Mucosa of stomach (tissue), 1 donor: ENCODE measurements around the gene ZFP92.

Experiments used
- H3K27me3 ChIP-seq: one replicate; pipeline ENCODE4 v1.7.0; 2013; ENCODE audit warnings: mild to moderate bottlenecking, low read length; ENCODE audit not compliant: control insufficient read depth, insufficient read depth
- H3K36me3 ChIP-seq: one replicate; pipeline ENCODE4 v1.7.0; 2013; ENCODE audit warnings: low read length; ENCODE audit not compliant: control insufficient read depth, insufficient read depth
- H3K4me1 ChIP-seq: one replicate; pipeline ENCODE4 v1.7.0; 2013; ENCODE audit warnings: mild to moderate bottlenecking, low read length; ENCODE audit not compliant: control insufficient read depth, insufficient read depth
- H3K4me3 ChIP-seq: one replicate; pipeline ENCODE4 v1.7.0; 2013; ENCODE audit warnings: low read length
- H3K9ac ChIP-seq: one replicate; pipeline ENCODE4 v1.7.0; 2013; ENCODE audit warnings: mild to moderate bottlenecking, low read length, moderate library complexity
- H3K9me3 ChIP-seq: one replicate; pipeline ENCODE4 v1.7.0; 2013; ENCODE audit warnings: mild to moderate bottlenecking, low read length, moderate library complexity; ENCODE audit not compliant: control insufficient read depth
- donor health status: Pancreatic carcinoma.

ZFP92 gene

GRCh38 chrX:153446636-153446936 lies 35.3 kb downstream of the ZFP92 start:
- Histone ChIP-seq H3K4me3 (no peak overlapping the region), H3K36me3 (no peaks in the 10 kb centered on the region), H3K9me3 (no peaks in the 10 kb centered on the region), H3K27me3 (no peaks in the 10 kb centered on the region), H3K4me1 (no peaks in the 10 kb centered on the region), H3K9ac (no peak overlapping the region)

DNA sequence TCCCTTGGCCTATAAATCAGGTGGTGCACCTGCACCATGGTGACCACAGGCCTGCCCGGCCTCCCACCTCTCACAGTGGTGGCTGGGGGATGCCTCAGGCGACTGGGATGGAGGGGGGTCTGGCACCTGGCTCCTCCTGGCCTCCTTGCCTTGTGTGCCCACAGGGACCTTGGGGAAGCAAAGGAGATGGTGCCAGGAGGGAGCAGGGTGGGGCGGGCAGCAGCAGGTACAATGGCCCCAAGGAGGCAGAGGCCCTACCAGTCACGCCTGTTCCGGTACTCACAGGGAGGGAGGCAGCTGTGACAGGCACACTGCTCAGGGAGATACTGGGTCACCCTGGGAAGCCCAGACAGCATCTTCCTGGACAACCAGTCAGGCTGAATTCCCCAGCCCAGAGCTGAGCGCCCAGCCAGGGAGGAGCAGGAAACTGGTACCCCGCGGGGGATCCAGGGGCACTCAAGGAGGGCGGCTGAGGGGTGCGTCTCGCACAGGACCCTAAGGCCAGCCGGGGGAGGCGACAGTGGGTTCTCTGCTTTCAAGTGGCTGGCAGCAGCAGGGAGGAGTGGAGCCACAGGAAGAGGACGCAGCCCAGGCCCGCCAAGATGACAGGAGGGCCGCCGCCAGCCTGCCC lies 35.8 kb downstream of the ZFP92 start:
- Histone ChIP-seq H3K4me1 (no peaks in the 10 kb centered on the region), H3K9me3 (no peaks in the 10 kb centered on the region), H3K27me3 (no peaks in the 10 kb centered on the region), H3K9ac (no peak overlapping the region), H3K4me3 (no peak overlapping the region), H3K36me3 (no peaks in the 10 kb centered on the region)

GRCh38 chrX:153447581-153447960 lies 36.3 kb downstream of the ZFP92 start:
- Histone ChIP-seq H3K9ac (no peak overlapping the region), H3K4me3 (no peak overlapping the region), H3K27me3 (no peaks in the 10 kb centered on the region), H3K9me3 (no peaks in the 10 kb centered on the region), H3K4me1 (no peaks in the 10 kb centered on the region), H3K36me3 (no peaks in the 10 kb centered on the region)

DNA sequence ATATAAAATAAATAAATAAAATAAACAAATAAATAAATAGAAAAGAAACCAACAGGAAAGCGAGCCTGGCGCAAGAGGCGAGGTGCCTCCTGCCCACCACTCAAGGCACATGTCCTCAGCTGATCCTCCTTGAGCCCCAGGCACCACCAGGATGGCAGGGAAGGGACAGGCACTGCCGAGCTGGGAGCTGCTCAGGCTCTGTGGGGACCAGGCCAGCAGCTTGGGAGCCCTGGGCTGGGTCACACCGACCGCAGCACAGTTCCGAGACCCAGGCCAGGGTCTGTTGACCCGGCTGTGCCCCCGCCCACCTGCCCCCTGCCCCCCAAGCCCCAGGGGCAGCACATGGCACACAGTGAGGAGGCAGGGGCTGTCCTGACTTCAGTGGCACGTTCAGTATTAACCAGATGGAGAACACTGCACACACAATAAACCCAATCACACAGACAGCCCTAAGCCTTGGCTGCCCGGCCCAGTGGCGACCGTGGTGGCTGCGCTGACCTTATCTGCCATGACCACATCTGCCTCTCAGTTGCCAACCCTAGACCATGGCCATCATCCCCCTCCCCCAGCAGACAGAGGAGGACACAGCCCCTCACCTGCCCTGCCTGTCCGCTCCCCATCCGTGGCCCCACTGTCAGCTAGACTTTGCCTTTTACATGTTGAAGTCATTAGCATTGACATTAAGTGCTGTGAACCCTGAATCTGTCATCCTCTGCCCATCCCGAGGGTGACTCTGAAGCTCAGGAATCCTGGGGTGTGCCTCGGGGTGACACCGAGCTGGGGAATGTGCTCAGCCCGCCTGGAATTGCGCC lies 37.5 kb downstream of the ZFP92 start:
- H3K4me3 ChIP-seq: no peak overlapping the region
- H3K4me1 ChIP-seq: no peaks in the 10 kb centered on the region
- no peaks in the 10 kb centered on the region for H3K36me3 ChIP-seq
- H3K9ac ChIP-seq: no peak overlapping the region
- no peaks in the 10 kb centered on the region for H3K27me3 ChIP-seq
- no peaks in the 10 kb centered on the region for H3K9me3 ChIP-seq

DNA sequence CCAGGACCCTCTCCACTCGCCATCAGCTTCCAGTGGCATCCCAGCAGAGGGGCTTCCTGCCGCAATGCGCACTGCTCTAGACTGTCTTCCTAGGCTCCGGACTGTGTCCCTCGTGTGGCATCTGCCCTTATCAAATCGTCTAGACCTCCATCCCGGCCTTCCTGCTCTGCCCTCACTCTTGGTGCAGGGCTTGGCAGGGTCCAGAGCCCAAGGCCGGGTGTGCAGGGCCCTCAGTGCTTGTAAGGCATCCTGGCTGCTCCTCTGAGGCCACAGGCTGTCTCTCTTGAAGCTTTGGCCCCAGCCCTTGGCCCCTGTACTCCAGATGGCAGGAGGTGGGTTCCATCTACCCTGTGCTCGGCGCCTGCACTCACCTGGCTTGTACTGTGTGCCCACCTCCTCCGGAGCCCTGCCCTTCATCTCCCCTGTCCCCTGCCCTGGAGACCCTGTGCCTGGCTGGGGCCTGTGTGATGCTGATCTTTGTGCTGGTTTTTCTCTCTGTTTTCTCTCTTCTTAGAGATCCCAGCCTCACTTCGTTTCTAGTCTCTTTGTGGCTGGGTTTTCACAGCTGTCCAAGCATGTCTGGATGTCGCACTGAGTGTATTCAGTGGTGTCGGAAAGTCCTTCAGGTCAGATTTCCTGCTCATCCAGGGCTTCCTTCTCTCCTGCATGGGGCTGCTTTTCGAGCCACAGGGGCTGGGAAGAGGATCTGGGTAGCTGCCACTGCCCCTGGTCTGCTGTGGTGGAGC lies 38.3 kb downstream of the ZFP92 start:
- H3K27me3 ChIP-seq: no peaks in the 10 kb centered on the region
- no peak overlapping the region for H3K4me3 ChIP-seq
- H3K36me3 ChIP-seq: no peaks in the 10 kb centered on the region
- H3K4me1 ChIP-seq: no peaks in the 10 kb centered on the region
- no peaks in the 10 kb centered on the region for H3K9me3 ChIP-seq
- H3K9ac ChIP-seq: no peak overlapping the region

DNA sequence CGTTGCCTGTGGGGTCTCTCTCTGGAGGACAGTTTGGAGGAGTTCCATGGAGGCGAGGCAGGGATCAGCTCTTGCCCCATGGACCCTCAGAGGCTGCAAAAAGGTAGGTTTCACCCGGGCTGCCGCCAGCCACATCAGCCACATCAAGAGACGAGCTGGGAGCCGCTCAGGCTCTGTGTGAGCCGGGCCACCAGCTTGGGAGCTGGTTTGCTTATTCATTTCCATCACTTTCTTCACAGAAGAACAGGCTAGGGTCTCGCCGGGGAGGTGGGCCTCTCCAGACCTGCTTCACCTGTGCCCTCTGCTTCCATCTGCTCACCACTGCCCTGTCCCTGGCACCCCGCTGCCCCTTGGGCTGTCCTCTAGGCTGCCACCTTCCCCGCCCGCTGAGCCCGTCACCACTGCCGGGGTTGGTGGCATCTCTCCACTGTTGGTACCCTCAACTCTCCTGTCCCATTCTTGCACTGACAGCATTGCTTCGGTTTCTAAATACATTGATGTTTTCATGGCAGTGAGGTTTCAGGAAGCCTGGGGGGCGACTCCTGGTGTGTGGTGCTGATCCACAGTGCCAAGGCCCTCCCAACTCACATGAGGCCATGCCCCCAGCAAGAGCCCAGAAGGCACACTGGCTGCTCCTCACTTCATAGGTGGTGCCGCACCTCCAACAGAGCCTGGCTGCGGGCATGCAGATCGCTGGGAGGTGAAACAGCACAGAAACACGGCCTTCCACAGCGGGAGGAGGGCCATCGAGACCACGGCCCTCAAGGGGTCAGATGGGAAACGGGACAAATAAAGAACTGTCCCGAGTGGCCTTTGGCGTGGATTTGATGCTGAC lies 39.1 kb downstream of the ZFP92 start:
- Histone ChIP-seq H3K27me3 (no peaks in the 10 kb centered on the region), H3K9me3 (no peaks in the 10 kb centered on the region), H3K36me3 (no peaks in the 10 kb centered on the region), H3K4me3 (no peak overlapping the region), H3K9ac (no peak overlapping the region), H3K4me1 (no peaks in the 10 kb centered on the region)

DNA sequence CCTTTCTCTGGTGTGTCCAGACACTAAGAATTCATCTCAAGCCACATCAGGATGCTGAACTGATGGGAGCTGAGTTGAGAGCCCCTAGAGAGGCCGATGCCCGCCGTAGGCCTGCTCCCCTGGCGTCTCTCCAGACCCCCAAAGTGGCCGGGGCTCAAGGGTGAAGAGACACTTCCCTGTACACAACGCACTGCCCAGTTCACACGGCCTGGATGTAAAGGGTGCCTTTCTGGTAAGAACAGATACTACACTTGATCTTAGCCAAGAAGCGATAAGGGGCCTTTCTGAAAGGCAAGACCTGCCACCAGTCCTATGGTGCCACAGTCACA lies 39.6 kb downstream of the ZFP92 start:
- H3K4me1 ChIP-seq: no peaks in the 10 kb centered on the region
- H3K36me3 ChIP-seq: no peaks in the 10 kb centered on the region
- H3K9ac ChIP-seq: no peak overlapping the region

DNA sequence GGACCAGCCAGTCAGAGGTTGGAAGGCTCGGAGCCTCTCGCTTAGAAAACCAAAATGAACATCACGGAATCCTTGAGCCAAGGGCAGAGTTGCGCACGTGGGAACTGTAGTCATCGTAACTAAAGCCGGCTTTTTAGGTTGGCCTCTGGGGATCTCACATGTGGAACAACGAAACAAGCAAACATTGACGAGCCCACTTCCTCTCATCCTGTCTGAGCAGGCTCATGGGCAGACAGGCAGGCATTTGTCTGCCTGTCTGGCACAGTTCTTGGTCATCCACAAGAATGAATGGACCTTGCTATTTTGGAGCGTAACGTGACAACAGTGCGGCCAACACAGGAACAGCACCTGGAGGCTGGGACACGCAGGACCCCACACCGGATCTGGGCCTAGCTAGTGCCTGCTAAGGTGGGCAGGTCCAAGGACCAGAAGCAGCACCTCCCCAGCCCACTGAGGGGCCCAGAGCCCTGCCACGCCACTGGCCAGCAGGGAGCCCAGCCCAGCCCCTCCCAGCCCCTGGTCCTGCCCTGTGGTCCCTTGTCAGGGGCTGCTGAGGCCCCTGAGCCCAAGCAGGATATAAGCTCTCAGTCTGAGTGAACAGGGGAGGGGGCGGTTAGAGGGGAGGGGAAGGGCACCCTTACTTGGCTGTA lies 43.8 kb downstream of the ZFP92 start:
- no peak overlapping the region for H3K9ac ChIP-seq
- H3K4me3 ChIP-seq: no peak overlapping the region
- no peaks in the 10 kb centered on the region for H3K36me3 ChIP-seq
- H3K4me1 ChIP-seq: no peaks in the 10 kb centered on the region
- no peaks in the 10 kb centered on the region for H3K27me3 ChIP-seq
- H3K9me3 ChIP-seq: no peaks in the 10 kb centered on the region

More for the DNA sequence above, 39.6 kb downstream of the ZFP92 start:
- H3K4me3 ChIP-seq: no peak overlapping the region
- no peaks in the 10 kb centered on the region for H3K9me3 ChIP-seq
- no peaks in the 10 kb centered on the region for H3K27me3 ChIP-seq

DNA sequence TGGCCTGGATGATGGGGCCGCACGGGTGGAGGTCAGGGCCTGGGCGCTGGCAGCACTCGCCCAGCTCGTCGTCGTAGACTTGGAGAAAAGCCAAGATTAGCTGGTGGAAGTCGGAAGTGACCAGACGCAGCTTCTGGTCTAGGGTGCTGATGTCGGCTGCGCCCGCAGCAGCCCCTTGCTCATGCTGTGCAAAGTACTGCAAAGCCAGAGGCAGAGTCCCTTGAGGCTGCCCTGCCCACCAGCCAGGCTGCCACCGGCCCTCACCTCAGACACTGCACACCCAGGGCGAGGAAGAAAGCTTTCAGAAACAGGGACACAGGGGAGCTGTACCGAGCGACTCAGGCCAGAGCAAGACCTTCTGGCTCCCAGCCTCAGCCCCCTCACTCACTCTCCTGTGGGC lies 44.3 kb downstream of the ZFP92 start:
- Histone ChIP-seq H3K9me3 (no peaks in the 10 kb centered on the region), H3K9ac (no peak overlapping the region), H3K4me3 (no peak overlapping the region), H3K27me3 (no peaks in the 10 kb centered on the region), H3K4me1 (no peaks in the 10 kb centered on the region), H3K36me3 (no peaks in the 10 kb centered on the region)

GRCh38 chrX:153456161-153456560 lies 44.9 kb downstream of the ZFP92 start:
- no peaks in the 10 kb centered on the region for H3K36me3 ChIP-seq
- H3K9me3 ChIP-seq: no peaks in the 10 kb centered on the region
- no peaks in the 10 kb centered on the region for H3K4me1 ChIP-seq
- H3K4me3 ChIP-seq: no peak overlapping the region
- H3K9ac ChIP-seq: no peak overlapping the region
- H3K27me3 ChIP-seq: no peaks in the 10 kb centered on the region

GRCh38 chrX:153456704-153457103 lies 45.4 kb downstream of the ZFP92 start:
- Histone ChIP-seq H3K4me3 (no peak overlapping the region), H3K9ac (no peak overlapping the region), H3K9me3 (no peaks in the 10 kb centered on the region), H3K27me3 (no peaks in the 10 kb centered on the region), H3K36me3 (no peaks in the 10 kb centered on the region), H3K4me1 (no peaks in the 10 kb centered on the region)
